Measurements from ENCODE around the gene SGMS1.

GRCh38 chr10:50545846-50546245, 77.9 kb downstream of the SGMS1 start:
- no peak for TF ChIP-seq POLR2AphosphoS5 (IDR thresholded peaks at IDR 0.05; ENCODE audit: low read depth, low read length)
- TF ChIP-seq POLR2A (IDR thresholded peaks at IDR 0.05; ENCODE audit: low read depth, low read length): no peak
- TF ChIP-seq TAF1 (IDR thresholded peaks at IDR 0.05; ENCODE audit: borderline replicate concordance, low read depth, low read length): no peak
